GM12878 (cell line): ENCODE measurements around the gene PREX1. TPM values are rescaled to one million over a fixed set of nuclear protein-coding genes. Genes with fewer than 3 reads are reported as not detected.

ENCODE experiments used
- ATAC-seq: fragments of 200-7000 bp; cut with Tn5 transposase; 3 replicates; pipeline ENCODE4 v1.9.1; 2020; ENCODE audit warnings: mild to moderate bottlenecking, moderate library complexity
- BruUV-seq: library from RNA; stranded (reverse); fragments of 400-500 nt; replicated peaks from 2 replicates; lab custom pipeline; 2021; lab: Mats Ljungman, UMichigan
- CTCF ChIA-PET: fragments of 300-600 bp; sonication (Branson Sonifier 250); formaldehyde crosslinking; extraction: SDS; loops from one replicate; lab custom pipeline; 2021; ENCODE audit warnings: inconsistent platforms; lab: Yijun Ruan, JAX
- POLR2A ChIA-PET: fragments of 350-600 bp; formaldehyde crosslinking; extraction: SDS; loops from one replicate; lab custom pipeline; 2021; ENCODE audit warnings: inconsistent platforms; lab: Charles Lee
- RAD21 ChIA-PET: fragments of 300-600 bp; sonication (Branson Sonifier 250); formaldehyde crosslinking; loops from one replicate; lab custom pipeline; 2023; ENCODE audit warnings: antibody characterized with exemption; ENCODE audit not compliant: unreplicated experiment; lab: Charles Lee
- SMC1A ChIA-PET: fragments of 300-600 bp; sonication (Branson Sonifier 250); formaldehyde crosslinking; loops from one replicate; lab custom pipeline; 2023; ENCODE audit not compliant: unreplicated experiment, uncharacterized antibody; lab: Charles Lee
- DNase-seq: peaks from one replicate; pipeline ENCODE4 v3.0.0-alpha.2; 2011; ENCODE audit warnings: low read depth, low spot score
- FAIRE-seq: peaks from 3 replicates; lab custom pipeline; 2011; peaks lifted over from hg19 to GRCh38; lab: Jason Lieb, UNC
- H2AFZ ChIP-seq: 2 replicates; pipeline ENCODE4 v1.6.0; 2011; ENCODE audit warnings: low read depth, low read length, control low read depth; ENCODE audit not compliant: control insufficient read depth
- H3K27ac ChIP-seq: 2 replicates; pipeline ENCODE4 v1.5.1; 2011; ENCODE audit warnings: control low read depth; ENCODE audit not compliant: control insufficient read depth, insufficient read depth
- H3K27me3 ChIP-seq, 2 experiments: replicated peaks in 1 of 2; 2 replicates each; pipeline versions ENCODE4 v1.6.0 to v1.6.1; 2011; ENCODE audit warnings: low read length in 1 of 2; ENCODE audit not compliant: control insufficient read depth in 2 of 2, insufficient read depth in 2 of 2
- H3K36me3 ChIP-seq, 2 experiments: 2 replicates each; pipeline ENCODE4 v1.5.1; 2011; ENCODE audit warnings: low read length in 1 of 2; ENCODE audit not compliant: control insufficient read depth in 2 of 2, insufficient read depth in 2 of 2
- H3K4me1 ChIP-seq: 2 replicates; pipeline ENCODE4 v1.6.1; 2011; ENCODE audit warnings: mild to moderate bottlenecking, low read length, moderate library complexity, mixed read lengths; ENCODE audit not compliant: control insufficient read depth, insufficient read depth
- H3K4me2 ChIP-seq: 2 replicates; pipeline ENCODE4 v1.6.0; 2011; ENCODE audit warnings: control low read depth; ENCODE audit not compliant: control insufficient read depth, insufficient read depth
- H3K4me3 ChIP-seq: fragments of 200-600 bp; sonication (generic); 2 replicates; pipeline ENCODE4 v1.5.1; 2016
- H3K79me2 ChIP-seq: 2 replicates; pipeline ENCODE4 v1.6.0; 2011; ENCODE audit warnings: low read length; ENCODE audit not compliant: control insufficient read depth, insufficient read depth
- H3K9ac ChIP-seq: 2 replicates; pipeline ENCODE4 v1.8.0; 2011; ENCODE audit warnings: low read length, control low read depth, mixed read lengths; ENCODE audit not compliant: control insufficient read depth, insufficient read depth
- H3K9me3 ChIP-seq: replicated peaks from 3 replicates; pipeline ENCODE4 v1.5.1; 2011; ENCODE audit warnings: mild to moderate bottlenecking, low read length; ENCODE audit not compliant: control insufficient read depth, insufficient read depth
- H4K20me1 ChIP-seq: 2 replicates; pipeline ENCODE4 v1.6.0; 2011; ENCODE audit not compliant: control insufficient read depth, insufficient read depth
- BRCA1 ChIP-seq: IDR thresholded peaks from 2 replicates; pipeline ENCODE4 v1.6.1; 2011; ENCODE audit warnings: low read depth, low read length, improper control_type of control experiment
- CHD1 ChIP-seq: IDR thresholded peaks from 2 replicates; pipeline ENCODE4 v1.6.1; 2012; ENCODE audit warnings: low read depth, low read length, improper control_type of control experiment
- HDGF ChIP-seq: fragments of 450-650 bp; IDR thresholded peaks from 2 replicates; pipeline ENCODE4 v1.6.1; 2016; ENCODE audit warnings: antibody characterized with exemption
- HSF1 ChIP-seq: fragments of 150-350 bp; IDR thresholded peaks from 2 replicates; pipeline ENCODE4 v1.6.1; 2014; ENCODE audit warnings: mild to moderate bottlenecking, low read depth, low read length
- MYC ChIP-seq: IDR thresholded peaks from 2 replicates; pipeline ENCODE4 v1.6.1; 2011; ENCODE audit warnings: mild to moderate bottlenecking, low read length, moderate library complexity, inconsistent platforms; ENCODE audit not compliant: insufficient read depth, insufficient replicate concordance, insufficient read length, severe bottlenecking
- NFXL1 ChIP-seq: fragments of 450-650 bp; IDR thresholded peaks from 2 replicates; pipeline ENCODE4 v1.6.1; 2017; ENCODE audit warnings: antibody characterized with exemption, mild to moderate bottlenecking, borderline replicate concordance
- NFYA ChIP-seq: IDR thresholded peaks from 2 replicates; pipeline ENCODE4 v1.6.1; 2011; ENCODE audit warnings: low read depth, mild to moderate bottlenecking, low read length, improper control_type of control experiment, borderline replicate concordance
- NR2C2 ChIP-seq: IDR thresholded peaks from 2 replicates; pipeline ENCODE4 v1.6.1; 2011; ENCODE audit warnings: borderline replicate concordance, low read depth; ENCODE audit not compliant: control insufficient read depth, insufficient read length
- RBBP5 ChIP-seq: fragments of 200-600 bp; sonication (generic); conservative IDR thresholded peaks from 2 replicates; pipeline ENCODE4 v1.6.1; 2016
- RCOR1 ChIP-seq: conservative IDR thresholded peaks from 2 replicates; pipeline ENCODE4 v1.6.1; 2012; ENCODE audit warnings: low read depth, low read length, improper control_type of control experiment
- STAT3 ChIP-seq: IDR thresholded peaks from 2 replicates; pipeline ENCODE4 v1.6.1; 2011; ENCODE audit warnings: low read depth, low read length, improper control_type of control experiment
- SUZ12 ChIP-seq: fragments of 200-600 bp; sonication (generic); IDR thresholded peaks from one replicate; pipeline ENCODE4 v1.6.1; 2018; ENCODE audit warnings: antibody characterized with exemption, mild to moderate bottlenecking; ENCODE audit not compliant: unreplicated experiment
- ZBTB40 ChIP-seq: fragments of 450-650 bp; IDR thresholded peaks from 2 replicates; pipeline ENCODE4 v1.6.1; 2016; ENCODE audit warnings: mild to moderate bottlenecking, moderate library complexity, borderline replicate concordance
- ZNF622 ChIP-seq: fragments of 450-650 bp; IDR thresholded peaks from 2 replicates; pipeline ENCODE4 v1.6.1; 2017; ENCODE audit warnings: mild to moderate bottlenecking, inconsistent platforms
- ZSCAN29 ChIP-seq: fragments of 450-650 bp; IDR thresholded peaks from 2 replicates; pipeline ENCODE4 v1.6.1; 2017; ENCODE audit warnings: mild to moderate bottlenecking, moderate library complexity
- WGBS: methylation state at CpG from one replicate; pipeline ENCODE4 v1.1.6; 2016; ENCODE audit warnings: low lambda C conversion rate; ENCODE audit not compliant: insufficient replicate concordance, insufficient coverage; ENCODE audit errors: missing lambda C conversion rate; 5-methylcytosine and 5-hydroxymethylcytosine counted together
- in situ Hi-C: fragments of 300-500 bp; cut with MboI; formaldehyde crosslinking; loops from 9 replicates; pipeline ENCODE4 v1.14.3; 2018; ENCODE audit warnings: mixed read lengths
- intact Hi-C: fragments of 100-400 bp; cut with micrococcal nuclease; formaldehyde crosslinking; loops from one replicate; pipeline ENCODE4 v1.14.2; 2022; ENCODE audit not compliant: unreplicated experiment
- polyA plus RNA-seq, 11 experiments: library from polyadenylated mRNA; depleted of rRNA in 4 of 11; unstranded in 6 of 11; stranded (reverse) in 5 of 11; fragments of >200 nt; fragmentation: Nextera tagmentation in 4 of 11; fragmentation: Illumina TruSeq in 1 of 11; extraction: Ambion mirVana in 4 of 11; extraction: Trizol in 1 of 11; gene quantifications; 1 replicate in 1 of 11; 2 replicates in 10 of 11; pipeline versions ENCODE4 v1.2.1 to v1.2.3, GENCODE V29; 2011 to 2016; ENCODE audit warnings: inconsistent platforms in 2 of 11, missing spikeins in 2 of 11, low read depth in 1 of 11
- total RNA-seq, 4 experiments: library from RNA; depleted of rRNA in 3 of 4; stranded (reverse); fragments of >200 nt in 3 of 4; fragmentation: Illumina TruSeq in 1 of 4; extraction: Trizol in 1 of 4; gene quantifications; 2 replicates each; pipeline versions ENCODE4 v1.2.1 to v1.2.3, GENCODE V29; 2013 to 2021
- TF ChIP-seq, protein P1 (sequence below): IDR thresholded peaks from 2 replicates; pipeline ENCODE4 v1.6.1; 2012; ENCODE audit warnings: low read depth, low read length, improper control_type of control experiment
- TF ChIP-seq, protein P2 (sequence below): fragments of 450-650 bp; conservative IDR thresholded peaks from 2 replicates; pipeline ENCODE4 v1.6.1; 2017; ENCODE audit warnings: mild to moderate bottlenecking, moderate library complexity

PREX1 gene
- total and polyA plus RNA-seq, 10 of the 15 experiments (the other 5 are each of a cell fraction or from before 2014, with no cell fraction given), result 2.6 to 114 (median 38.9) TPM

DNA sequence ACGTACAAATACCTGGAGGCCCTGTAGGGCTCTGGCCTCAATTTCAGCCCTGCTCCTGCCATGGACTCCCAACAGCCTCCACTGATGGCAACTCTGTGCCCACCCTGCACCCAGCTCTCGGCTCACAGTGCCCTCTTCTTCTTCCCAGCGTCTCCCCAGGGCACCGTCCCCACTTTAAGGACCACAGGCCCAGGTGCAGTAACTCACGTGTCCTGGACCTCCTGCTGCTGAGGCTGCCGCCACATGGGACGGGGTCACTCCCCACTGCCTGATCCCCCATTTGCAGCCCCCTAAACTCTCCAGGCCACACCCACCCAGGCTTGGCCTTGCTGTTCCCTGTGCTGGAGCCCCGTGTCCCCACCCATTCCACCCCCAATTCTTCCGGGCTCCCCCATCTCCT, 223.4 kb downstream of the PREX1 start:
- H3K27ac ChIP-seq, result no peak overlapping the region
- WGBS, result 24% methylated on average over 9 of the region's 9 CpGs
- no peaks in the 10 kb centered on the region; the same call in 2 of the 3 replicates for H3K9me3 ChIP-seq
- CTCF ChIA-PET, result interaction anchor here (1.2 kb wide), 1 partner anchor 65 kb away, joined by 3 read pairs; no protein-coding TSS in a partner anchor
- in situ Hi-C loops (no loop called here), intact Hi-C loops (no loop called here)
- H2AFZ ChIP-seq, result no peak overlapping the region
- no peaks in the 10 kb centered on the region for H4K20me1 ChIP-seq
- no peaks in the 10 kb centered on the region for H3K27me3 ChIP-seq
- no peak overlapping the region for H3K9ac ChIP-seq
- H3K36me3 ChIP-seq, result no peaks in the 10 kb centered on the region; a peak in 1 of 4 replicates
- POLR2A ChIA-PET, result no interaction called here
- ATAC-seq, result no peak
- H3K4me1 ChIP-seq, result peaks cover 8% of the 10 kb centered on the region
- RAD21 ChIA-PET, result no interaction called here
- DNase-seq, result no peak
- SMC1A ChIA-PET, result no interaction called here
- no peak overlapping the region for H3K4me2 ChIP-seq
- H3K79me2 ChIP-seq, result no peaks in the 10 kb centered on the region
- no peak for FAIRE-seq
- no TSS peak for BruUV-seq
- no peak overlapping the region for H3K4me3 ChIP-seq
- TF ChIP-seq NR2C2, result no peak
- TF ChIP-seq, protein P1, sequence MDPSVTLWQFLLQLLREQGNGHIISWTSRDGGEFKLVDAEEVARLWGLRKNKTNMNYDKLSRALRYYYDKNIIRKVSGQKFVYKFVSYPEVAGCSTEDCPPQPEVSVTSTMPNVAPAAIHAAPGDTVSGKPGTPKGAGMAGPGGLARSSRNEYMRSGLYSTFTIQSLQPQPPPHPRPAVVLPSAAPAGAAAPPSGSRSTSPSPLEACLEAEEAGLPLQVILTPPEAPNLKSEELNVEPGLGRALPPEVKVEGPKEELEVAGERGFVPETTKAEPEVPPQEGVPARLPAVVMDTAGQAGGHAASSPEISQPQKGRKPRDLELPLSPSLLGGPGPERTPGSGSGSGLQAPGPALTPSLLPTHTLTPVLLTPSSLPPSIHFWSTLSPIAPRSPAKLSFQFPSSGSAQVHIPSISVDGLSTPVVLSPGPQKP, result no peak
- TF ChIP-seq STAT3, result no peak
- TF ChIP-seq, protein P2, sequence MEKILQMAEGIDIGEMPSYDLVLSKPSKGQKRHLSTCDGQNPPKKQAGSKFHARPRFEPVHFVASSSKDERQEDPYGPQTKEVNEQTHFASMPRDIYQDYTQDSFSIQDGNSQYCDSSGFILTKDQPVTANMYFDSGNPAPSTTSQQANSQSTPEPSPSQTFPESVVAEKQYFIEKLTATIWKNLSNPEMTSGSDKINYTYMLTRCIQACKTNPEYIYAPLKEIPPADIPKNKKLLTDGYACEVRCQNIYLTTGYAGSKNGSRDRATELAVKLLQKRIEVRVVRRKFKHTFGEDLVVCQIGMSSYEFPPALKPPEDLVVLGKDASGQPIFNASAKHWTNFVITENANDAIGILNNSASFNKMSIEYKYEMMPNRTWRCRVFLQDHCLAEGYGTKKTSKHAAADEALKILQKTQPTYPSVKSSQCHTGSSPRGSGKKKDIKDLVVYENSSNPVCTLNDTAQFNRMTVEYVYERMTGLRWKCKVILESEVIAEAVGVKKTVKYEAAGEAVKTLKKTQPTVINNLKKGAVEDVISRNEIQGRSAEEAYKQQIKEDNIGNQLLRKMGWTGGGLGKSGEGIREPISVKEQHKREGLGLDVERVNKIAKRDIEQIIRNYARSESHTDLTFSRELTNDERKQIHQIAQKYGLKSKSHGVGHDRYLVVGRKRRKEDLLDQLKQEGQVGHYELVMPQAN, result no peak
- no peak for TF ChIP-seq HSF1
- no peak for TF ChIP-seq MYC
- no peak for TF ChIP-seq RBBP5
- no peak for TF ChIP-seq CHD1
- no peak for TF ChIP-seq ZNF622
- no peak for TF ChIP-seq SUZ12
- no peak for TF ChIP-seq ZSCAN29
- no peak for TF ChIP-seq RCOR1
- no peak for TF ChIP-seq BRCA1
- TF ChIP-seq NFYA, result no peak
- TF ChIP-seq HDGF, result no peak
- no peak for TF ChIP-seq NFXL1
- no peak for TF ChIP-seq ZBTB40
